Type B pancreatic cell (in vitro differentiated cells): ENCODE measurements around the gene MUC20. TPM values are rescaled to one million over a fixed set of nuclear protein-coding genes. Genes with fewer than 3 reads are reported as not detected.

Experiments
- DNase-seq: peaks from one replicate; pipeline ENCODE4 v3.0.0; 2021; ENCODE audit warnings: mixed read lengths; ENCODE audit not compliant: unreplicated experiment; ENCODE audit errors: extremely low spot score
- H3K27ac Mint-ChIP-seq: 2 replicates; pipeline ENCODE4 v1.8.0; 2021; ENCODE audit warnings: mild to moderate bottlenecking, mixed read lengths
- H3K27me3 Mint-ChIP-seq: 2 replicates; pipeline ENCODE4 v1.8.0; 2021; ENCODE audit warnings: mixed read lengths
- H3K36me3 Mint-ChIP-seq: 2 replicates; pipeline ENCODE4 v1.8.0; 2021; ENCODE audit warnings: mixed read lengths
- H3K4me1 Mint-ChIP-seq: one replicate; pipeline ENCODE4 v1.8.0; 2021; ENCODE audit warnings: mixed read lengths; ENCODE audit not compliant: unreplicated experiment
- H3K4me3 Mint-ChIP-seq: 2 replicates; pipeline ENCODE4 v1.8.0; 2021; ENCODE audit warnings: mild to moderate bottlenecking, mixed read lengths
- H3K9me3 Mint-ChIP-seq: 2 replicates; pipeline ENCODE4 v1.8.0; 2021; ENCODE audit warnings: mixed read lengths
- CTCF ChIP-seq: fragments of 200-600 bp; sonication (generic); conservative IDR thresholded peaks from 2 replicates; pipeline ENCODE4 v1.5.0; 2021; ENCODE audit warnings: antibody characterized with exemption, mild to moderate bottlenecking
- total RNA-seq: library from RNA; stranded (reverse); gene quantifications from 2 replicates; pipeline ENCODE4 v1.2.1, GENCODE V29; 2021; ENCODE audit warnings: low replicate concordance

Gene MUC20
- total RNA-seq, 1 donor from 2014 or later: 20.0 TPM

GRCh38 chr3:195698647-195699387 lies 22.0 kb upstream of the MUC20 start:
- DNase-seq: no peak
- Mint-ChIP-seq H3K9me3 (no peaks in the 10 kb centered on the region), H3K4me1 (peaks cover 23% of the 10 kb centered on the region), H3K27me3 (no peaks in the 10 kb centered on the region), H3K36me3 (peaks cover 29% of the 10 kb centered on the region), H3K4me3 (no peak overlapping the region), H3K27ac (no peak overlapping the region)
- TF ChIP-seq CTCF: no peak

- TF ChIP-seq CTCF: no peak
- Mint-ChIP-seq H3K4me3 (no peak overlapping the region), H3K4me1 (peaks cover 23% of the 10 kb centered on the region), H3K27ac (no peak overlapping the region), H3K9me3 (no peaks in the 10 kb centered on the region), H3K27me3 (no peaks in the 10 kb centered on the region), H3K36me3 (peaks cover 25% of the 10 kb centered on the region)
- DNase-seq: no peak
These were observed 21.4 kb upstream of the MUC20 start for GRCh38 chr3:195699388-195699771.

GRCh38 chr3:195699860-195700259 lies 20.9 kb upstream of the MUC20 start:
- TF ChIP-seq CTCF: no peak
- H3K4me1 Mint-ChIP-seq: peaks cover 23% of the 10 kb centered on the region
- H3K4me3 Mint-ChIP-seq: no peak overlapping the region
- H3K36me3 Mint-ChIP-seq: peaks cover 25% of the 10 kb centered on the region
- H3K27me3 Mint-ChIP-seq: no peaks in the 10 kb centered on the region
- DNase-seq: no peak
- no peak overlapping the region for H3K27ac Mint-ChIP-seq
- H3K9me3 Mint-ChIP-seq: no peaks in the 10 kb centered on the region

- Mint-ChIP-seq H3K4me3 (no peak overlapping the region), H3K9me3 (no peaks in the 10 kb centered on the region), H3K27me3 (no peaks in the 10 kb centered on the region), H3K4me1 (peaks cover 23% of the 10 kb centered on the region), H3K27ac (no peak overlapping the region), H3K36me3 (peaks cover 25% of the 10 kb centered on the region)
- no peak for DNase-seq
- no peak for TF ChIP-seq CTCF
These were observed 20.5 kb upstream of the MUC20 start for GRCh38 chr3:195700319-195700718.

- Mint-ChIP-seq H3K27ac (no peak overlapping the region), H3K36me3 (peaks cover 24% of the 10 kb centered on the region), H3K4me1 (peaks cover 19% of the 10 kb centered on the region), H3K27me3 (no peaks in the 10 kb centered on the region), H3K4me3 (no peak overlapping the region), H3K9me3 (no peaks in the 10 kb centered on the region)
- no peak for TF ChIP-seq CTCF
- DNase-seq: no peak
These were observed 19.5 kb upstream of the MUC20 start for GRCh38 chr3:195701042-195701915.
